Thyroid gland (tissue), 4 donors: ENCODE data around the gene PIGU.

ENCODE experiments used
- POLR2A ChIP-seq, 2 donors: fragments of 450-650 bp; IDR thresholded peaks; one replicate each; pipeline ENCODE4 v1.6.1; 2017; ENCODE audit warnings: antibody characterized with exemption in 2 of 2, mild to moderate bottlenecking in 2 of 2, moderate library complexity in 1 of 2
- TF ChIP-seq, protein P1 (sequence below), 6 experiments: fragments of 200-600 bp in 3 of 6; fragments of 450-650 bp in 3 of 6; sonication (generic) in 3 of 6; IDR thresholded peaks; one replicate each; pipeline ENCODE4 v1.5.1; 2016 to 2019; ENCODE audit warnings: antibody characterized with exemption in 6 of 6, mild to moderate bottlenecking in 2 of 6, inconsistent platforms in 1 of 6, moderate library complexity in 1 of 6

- TF ChIP-seq, protein P1, sequence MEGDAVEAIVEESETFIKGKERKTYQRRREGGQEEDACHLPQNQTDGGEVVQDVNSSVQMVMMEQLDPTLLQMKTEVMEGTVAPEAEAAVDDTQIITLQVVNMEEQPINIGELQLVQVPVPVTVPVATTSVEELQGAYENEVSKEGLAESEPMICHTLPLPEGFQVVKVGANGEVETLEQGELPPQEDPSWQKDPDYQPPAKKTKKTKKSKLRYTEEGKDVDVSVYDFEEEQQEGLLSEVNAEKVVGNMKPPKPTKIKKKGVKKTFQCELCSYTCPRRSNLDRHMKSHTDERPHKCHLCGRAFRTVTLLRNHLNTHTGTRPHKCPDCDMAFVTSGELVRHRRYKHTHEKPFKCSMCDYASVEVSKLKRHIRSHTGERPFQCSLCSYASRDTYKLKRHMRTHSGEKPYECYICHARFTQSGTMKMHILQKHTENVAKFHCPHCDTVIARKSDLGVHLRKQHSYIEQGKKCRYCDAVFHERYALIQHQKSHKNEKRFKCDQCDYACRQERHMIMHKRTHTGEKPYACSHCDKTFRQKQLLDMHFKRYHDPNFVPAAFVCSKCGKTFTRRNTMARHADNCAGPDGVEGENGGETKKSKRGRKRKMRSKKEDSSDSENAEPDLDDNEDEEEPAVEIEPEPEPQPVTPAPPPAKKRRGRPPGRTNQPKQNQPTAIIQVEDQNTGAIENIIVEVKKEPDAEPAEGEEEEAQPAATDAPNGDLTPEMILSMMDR (IDR thresholded peaks at IDR 0.05): no peak
- TF ChIP-seq POLR2A (IDR thresholded peaks at IDR 0.05): no peak
Measured at GRCh38 chr20:34627458-34627857, 49.4 kb downstream of the PIGU start.
